ENCODE data around the gene MTHFD2. TPM values are rescaled to one million over a fixed set of nuclear protein-coding genes. Genes with fewer than 3 reads are reported as not detected.

The MTHFD2 gene
- total RNA-seq, 1 donor from 2014 or later: 62.2 TPM

GRCh38 chr2:74253306-74253970 is 55.0 kb downstream of the MTHFD2 start:
- ATAC-seq (no peak), DNase-seq (no peak)
- no peak for TF ChIP-seq CTCF (IDR thresholded peaks at IDR 0.05)
- Histone ChIP-seq H3K36me3 (no peaks in the 10 kb centered on the region), H3K4me3 (no peak overlapping the region), H3K9me3 (no peaks in the 10 kb centered on the region), H3K27me3 (no peaks in the 10 kb centered on the region), H3K4me1 (no peaks in the 10 kb centered on the region), H3K27ac (no peak overlapping the region)
- intact Hi-C loops (cut with DNase I): no loop called here

DNA sequence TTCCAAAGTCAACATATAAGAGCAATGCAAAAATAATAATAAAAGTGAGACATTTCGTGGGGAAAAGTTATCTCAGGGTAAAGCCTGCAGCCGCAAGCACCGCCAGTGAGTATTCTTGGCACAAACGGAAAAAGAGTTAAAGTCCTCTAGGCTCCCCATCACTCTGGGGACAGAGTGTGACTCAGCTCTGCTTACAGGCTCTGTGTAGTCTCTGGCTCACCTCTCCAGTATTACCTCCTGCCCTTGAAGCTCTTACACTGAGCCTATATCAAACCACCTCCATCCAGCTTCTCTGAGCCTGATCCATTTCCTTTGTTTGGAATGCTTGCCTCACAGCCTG is 55.5 kb downstream of the MTHFD2 start:
- intact Hi-C loops (cut with DNase I): no loop called here
- Histone ChIP-seq H3K4me3 (no peak overlapping the region), H3K9me3 (no peaks in the 10 kb centered on the region), H3K27me3 (no peaks in the 10 kb centered on the region), H3K4me1 (no peaks in the 10 kb centered on the region), H3K36me3 (no peaks in the 10 kb centered on the region), H3K27ac (no peak overlapping the region)
- no peak for ATAC-seq
- no peak for DNase-seq
- no peak for TF ChIP-seq CTCF (IDR thresholded peaks at IDR 0.05)

- DNase-seq: no peak
- intact Hi-C loops (cut with DNase I): no loop called here
- no peaks in the 10 kb centered on the region for H3K9me3 ChIP-seq
- no peaks in the 10 kb centered on the region for H3K4me1 ChIP-seq
- H3K36me3 ChIP-seq: no peaks in the 10 kb centered on the region
- H3K4me3 ChIP-seq: no peak overlapping the region
- TF ChIP-seq CTCF (IDR thresholded peaks at IDR 0.05): no peak
- H3K27ac ChIP-seq: no peak overlapping the region
- no peak for ATAC-seq
- H3K27me3 ChIP-seq: no peaks in the 10 kb centered on the region
These were observed 57.3 kb downstream of the MTHFD2 start for GRCh38 chr2:74255660-74256213.

GRCh38 chr2:74259191-74259590 is 60.8 kb downstream of the MTHFD2 start:
- Histone ChIP-seq H3K27ac (no peak overlapping the region), H3K36me3 (no peaks in the 10 kb centered on the region), H3K4me1 (no peaks in the 10 kb centered on the region), H3K4me3 (no peak overlapping the region), H3K27me3 (no peaks in the 10 kb centered on the region), H3K9me3 (no peaks in the 10 kb centered on the region)
- no peak for ATAC-seq
- intact Hi-C loops (cut with DNase I): no loop called here
- no peak for DNase-seq
- TF ChIP-seq CTCF (IDR thresholded peaks at IDR 0.05): no peak

GRCh38 chr2:74259733-74260132 is 61.3 kb downstream of the MTHFD2 start:
- no peak overlapping the region for H3K4me3 ChIP-seq
- H3K27me3 ChIP-seq: no peaks in the 10 kb centered on the region
- H3K9me3 ChIP-seq: no peaks in the 10 kb centered on the region
- no peak for DNase-seq
- no peak for ATAC-seq
- no peaks in the 10 kb centered on the region for H3K4me1 ChIP-seq
- no peak for TF ChIP-seq CTCF (IDR thresholded peaks at IDR 0.05)
- no peaks in the 10 kb centered on the region for H3K36me3 ChIP-seq
- intact Hi-C loops (cut with DNase I): no loop called here
- no peak overlapping the region for H3K27ac ChIP-seq

GRCh38 chr2:74260495-74260894 is 62.1 kb downstream of the MTHFD2 start:
- ATAC-seq: no peak
- no peak for TF ChIP-seq CTCF (IDR thresholded peaks at IDR 0.05)
- no peak for DNase-seq

More at GRCh38 chr2:74260495-74260894, 62.1 kb downstream of the MTHFD2 start:
- Histone ChIP-seq H3K27me3 (no peaks in the 10 kb centered on the region), H3K4me1 (no peaks in the 10 kb centered on the region), H3K36me3 (no peaks in the 10 kb centered on the region), H3K4me3 (no peak overlapping the region), H3K9me3 (no peaks in the 10 kb centered on the region), H3K27ac (no peak overlapping the region)
- intact Hi-C loops (cut with DNase I): no loop called here

Data from upper lobe of right lung (tissue), 1 donor.